A673 (cell line): Measurements from ENCODE around the gene ARHGEF2. TPM values are rescaled to one million over a fixed set of nuclear protein-coding genes. Genes with fewer than 3 reads are reported as not detected.

Experiments used
- BruUV-seq: library from RNA; stranded (reverse); fragments of 400-500 nt; replicated peaks from 2 replicates; lab custom pipeline; 2021; lab: Mats Ljungman, UMichigan
- CTCF ChIA-PET: fragments of 300-600 bp; sonication (Branson Sonifier 250); formaldehyde crosslinking; loops from one replicate; lab custom pipeline; 2022; ENCODE audit warnings: antibody characterized with exemption; lab: Charles Lee
- POLR2A ChIA-PET: fragments of 300-600 bp; sonication (Branson Sonifier 250); formaldehyde crosslinking; loops from one replicate; lab custom pipeline; 2022; ENCODE audit warnings: antibody characterized with exemption; ENCODE audit not compliant: low non-redundant PET; lab: Charles Lee
- DNase-seq: peaks from one replicate; pipeline ENCODE4 v3.0.0-alpha.2; 2015; ENCODE audit warnings: low spot score
- H3K27ac ChIP-seq: fragments of 200-600 bp; sonication (generic); 2 replicates; pipeline ENCODE4 v1.5.1; 2016; ENCODE audit warnings: mixed run types, low read depth, mild to moderate bottlenecking, mixed read lengths, antibody characterized with exemption, low read length; ENCODE audit not compliant: poor library complexity, severe bottlenecking
- H3K27me3 ChIP-seq: fragments of 200-600 bp; sonication (generic); replicated peaks from 2 replicates; pipeline ENCODE4 v1.6.1; 2017; ENCODE audit warnings: mixed run types, low read depth, mild to moderate bottlenecking, mixed read lengths, antibody characterized with exemption, low read length; ENCODE audit not compliant: insufficient read depth, poor library complexity
- H3K36me3 ChIP-seq: fragments of 200-600 bp; sonication (generic); 2 replicates; pipeline ENCODE4 v1.6.1; 2016; ENCODE audit warnings: mixed run types, mild to moderate bottlenecking, mixed read lengths, antibody characterized with exemption, low read length; ENCODE audit not compliant: insufficient read depth, poor library complexity, severe bottlenecking
- H3K4me1 ChIP-seq: fragments of 200-600 bp; sonication (generic); 2 replicates; pipeline ENCODE4 v1.6.1; 2017; ENCODE audit warnings: mixed run types, mild to moderate bottlenecking, mixed read lengths, antibody characterized with exemption, low read length; ENCODE audit not compliant: insufficient read depth, poor library complexity, severe bottlenecking
- H3K4me3 ChIP-seq: fragments of 200-600 bp; sonication (generic); 2 replicates; pipeline ENCODE4 v1.5.1; 2016; ENCODE audit warnings: low read depth, mixed run types, mild to moderate bottlenecking, mixed read lengths, low read length; ENCODE audit not compliant: poor library complexity, severe bottlenecking
- H3K9me3 ChIP-seq: fragments of 200-600 bp; sonication (generic); 2 replicates; pipeline ENCODE4 v1.6.1; 2016; ENCODE audit warnings: mixed run types, low read depth, mild to moderate bottlenecking, mixed read lengths, antibody characterized with exemption, low read length; ENCODE audit not compliant: poor library complexity, severe bottlenecking
- EZH2 ChIP-seq: fragments of 200-600 bp; sonication (generic); IDR thresholded peaks from 2 replicates; pipeline ENCODE4 v1.6.1; 2017; ENCODE audit warnings: borderline replicate concordance, low read depth, mild to moderate bottlenecking, mixed read lengths, antibody characterized with exemption, low read length; ENCODE audit not compliant: poor library complexity, severe bottlenecking
- intact Hi-C: fragments of 100-400 bp; cut with micrococcal nuclease; formaldehyde crosslinking; loops from one replicate; pipeline ENCODE4 v1.10.0; 2022; ENCODE audit not compliant: unreplicated experiment
- total RNA-seq: library from RNA; stranded (reverse); gene quantifications from 2 replicates; pipeline ENCODE4 v1.2.3, GENCODE V29; 2021
- TF ChIP-seq, protein P1 (sequence below): fragments of 300-800, 200-600 bp; sonication (generic); conservative IDR thresholded peaks from 2 replicates; pipeline ENCODE4 v1.5.1; 2017; ENCODE audit warnings: low read depth, mild to moderate bottlenecking, antibody characterized with exemption, low read length, moderate library complexity, mixed read lengths

ARHGEF2 gene
- total RNA-seq, 1 experiment from 2014 or later, result 148 TPM

GRCh38 chr1:156024801-156025200 is 46.5 kb upstream of the ARHGEF2 start:
- Histone ChIP-seq H3K4me1 (peaks cover 2% of the 10 kb centered on the region), H3K4me3 (no peak overlapping the region), H3K9me3 (no peaks in the 10 kb centered on the region), H3K27ac (no peak overlapping the region), H3K27me3 (no peaks in the 10 kb centered on the region), H3K36me3 (peaks cover 2% of the 10 kb centered on the region)
- intact Hi-C loops, result loop anchor here (10.0 kb wide), 1 partner anchor 110 kb away; no protein-coding TSS in a partner anchor
- POLR2A ChIA-PET, result no interaction called here
- no peak for DNase-seq
- no TSS peak for BruUV-seq
- CTCF ChIA-PET, result no interaction called here
- no peak for TF ChIP-seq EZH2
- TF ChIP-seq, protein P1, sequence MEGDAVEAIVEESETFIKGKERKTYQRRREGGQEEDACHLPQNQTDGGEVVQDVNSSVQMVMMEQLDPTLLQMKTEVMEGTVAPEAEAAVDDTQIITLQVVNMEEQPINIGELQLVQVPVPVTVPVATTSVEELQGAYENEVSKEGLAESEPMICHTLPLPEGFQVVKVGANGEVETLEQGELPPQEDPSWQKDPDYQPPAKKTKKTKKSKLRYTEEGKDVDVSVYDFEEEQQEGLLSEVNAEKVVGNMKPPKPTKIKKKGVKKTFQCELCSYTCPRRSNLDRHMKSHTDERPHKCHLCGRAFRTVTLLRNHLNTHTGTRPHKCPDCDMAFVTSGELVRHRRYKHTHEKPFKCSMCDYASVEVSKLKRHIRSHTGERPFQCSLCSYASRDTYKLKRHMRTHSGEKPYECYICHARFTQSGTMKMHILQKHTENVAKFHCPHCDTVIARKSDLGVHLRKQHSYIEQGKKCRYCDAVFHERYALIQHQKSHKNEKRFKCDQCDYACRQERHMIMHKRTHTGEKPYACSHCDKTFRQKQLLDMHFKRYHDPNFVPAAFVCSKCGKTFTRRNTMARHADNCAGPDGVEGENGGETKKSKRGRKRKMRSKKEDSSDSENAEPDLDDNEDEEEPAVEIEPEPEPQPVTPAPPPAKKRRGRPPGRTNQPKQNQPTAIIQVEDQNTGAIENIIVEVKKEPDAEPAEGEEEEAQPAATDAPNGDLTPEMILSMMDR, result no peak

GRCh38 chr1:156021954-156022353 is 43.6 kb upstream of the ARHGEF2 start:
- TF ChIP-seq, protein P1, result no peak
- TF ChIP-seq EZH2, result no peak
- no TSS peak for BruUV-seq
- peaks cover 28% of the 10 kb centered on the region for H3K36me3 ChIP-seq
- no peaks in the 10 kb centered on the region for H3K27me3 ChIP-seq
- H3K4me1 ChIP-seq, result peaks cover 4% of the 10 kb centered on the region
- ChIA-PET CTCF (no interaction called here), POLR2A (no interaction called here)
- DNase-seq, result no peak
- no peak overlapping the region for H3K4me3 ChIP-seq
- intact Hi-C loops, result loop anchor here (10.0 kb wide), 1 partner anchor 113 kb away; no protein-coding TSS in a partner anchor
- no peak overlapping the region for H3K27ac ChIP-seq
- H3K9me3 ChIP-seq, result no peaks in the 10 kb centered on the region

- H3K36me3 ChIP-seq, result peaks cover 35% of the 10 kb centered on the region
- no peaks in the 10 kb centered on the region for H3K27me3 ChIP-seq
- H3K27ac ChIP-seq, result peak overlapping the region; percentile 55
- intact Hi-C loops, result loop anchor here (10.0 kb wide), 1 partner anchor 114 kb away; no protein-coding TSS in a partner anchor
- BruUV-seq, result no TSS peak
- no peak for DNase-seq
- no peaks in the 10 kb centered on the region for H3K9me3 ChIP-seq
- CTCF ChIA-PET, result no interaction called here
- no peak for TF ChIP-seq EZH2
- TF ChIP-seq, protein P1, result no peak
- peaks cover 4% of the 10 kb centered on the region for H3K4me1 ChIP-seq
- POLR2A ChIA-PET, result no interaction called here
- peak overlapping the region; percentile 62 for H3K4me3 ChIP-seq
Measured at GRCh38 chr1:156021093-156021428, 42.7 kb upstream of the ARHGEF2 start.
